Vagina (tissue), 2 donors: Measurements from ENCODE around the gene WASF3.

Source experiments
- POLR2AphosphoS5 ChIP-seq, 2 donors: sonication (generic); formaldehyde crosslinking; IDR thresholded peaks; one replicate each; pipeline ENCODE4 v1.9.0; 2017; ENCODE audit warnings: antibody characterized with exemption in 2 of 2, mild to moderate bottlenecking in 2 of 2, low read depth in 1 of 2; ENCODE audit not compliant: insufficient read depth in 1 of 2
- TF ChIP-seq, protein P1 (sequence below), 3 experiments: fragments of 450-650 bp in 2 of 3; fragments of 200-600 bp in 1 of 3; sonication (generic) in 1 of 3; IDR thresholded peaks; one replicate each; pipeline ENCODE4 v1.5.1; 2017 to 2019; ENCODE audit warnings: antibody characterized with exemption in 3 of 3, mild to moderate bottlenecking in 2 of 3, moderate library complexity in 2 of 3

DNA sequence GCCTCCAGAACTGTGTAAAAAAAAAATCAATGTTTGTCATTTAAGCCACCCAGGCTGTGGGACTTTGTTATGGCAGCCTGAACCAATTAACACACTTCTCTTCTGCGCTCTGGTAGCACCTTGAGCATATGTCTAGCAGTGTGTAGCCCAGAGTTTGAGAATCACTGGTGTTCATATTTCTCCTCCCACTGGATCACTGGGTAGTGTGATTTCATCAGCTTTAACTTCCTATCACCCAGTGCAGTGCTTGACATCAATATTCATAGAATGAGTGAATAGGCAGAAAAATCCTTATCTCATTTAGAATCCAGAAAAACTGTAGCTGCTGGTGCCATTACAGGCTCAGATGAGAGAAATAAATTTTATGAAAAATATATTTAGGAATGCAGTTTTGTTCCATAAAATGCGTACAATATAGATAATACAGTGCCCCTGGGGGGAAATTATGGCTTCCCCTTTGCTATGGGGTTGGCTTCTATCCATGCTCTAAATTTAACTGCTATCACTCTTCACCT is 30.7 kb upstream of the WASF3 start:
- TF ChIP-seq, protein P1, sequence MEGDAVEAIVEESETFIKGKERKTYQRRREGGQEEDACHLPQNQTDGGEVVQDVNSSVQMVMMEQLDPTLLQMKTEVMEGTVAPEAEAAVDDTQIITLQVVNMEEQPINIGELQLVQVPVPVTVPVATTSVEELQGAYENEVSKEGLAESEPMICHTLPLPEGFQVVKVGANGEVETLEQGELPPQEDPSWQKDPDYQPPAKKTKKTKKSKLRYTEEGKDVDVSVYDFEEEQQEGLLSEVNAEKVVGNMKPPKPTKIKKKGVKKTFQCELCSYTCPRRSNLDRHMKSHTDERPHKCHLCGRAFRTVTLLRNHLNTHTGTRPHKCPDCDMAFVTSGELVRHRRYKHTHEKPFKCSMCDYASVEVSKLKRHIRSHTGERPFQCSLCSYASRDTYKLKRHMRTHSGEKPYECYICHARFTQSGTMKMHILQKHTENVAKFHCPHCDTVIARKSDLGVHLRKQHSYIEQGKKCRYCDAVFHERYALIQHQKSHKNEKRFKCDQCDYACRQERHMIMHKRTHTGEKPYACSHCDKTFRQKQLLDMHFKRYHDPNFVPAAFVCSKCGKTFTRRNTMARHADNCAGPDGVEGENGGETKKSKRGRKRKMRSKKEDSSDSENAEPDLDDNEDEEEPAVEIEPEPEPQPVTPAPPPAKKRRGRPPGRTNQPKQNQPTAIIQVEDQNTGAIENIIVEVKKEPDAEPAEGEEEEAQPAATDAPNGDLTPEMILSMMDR (IDR thresholded peaks at IDR 0.05), result no peak
- TF ChIP-seq POLR2AphosphoS5 (IDR thresholded peaks at IDR 0.05; ENCODE audit: insufficient read depth in 1 of 2, low read depth in 1 of 2), result no peak
